B cell (primary cell): ENCODE results near the gene NLGN1. TPM values are rescaled to one million over a fixed set of nuclear protein-coding genes. Genes with fewer than 3 reads are reported as not detected.

Experiments
- ATAC-seq: fragments of 200-7000 bp; cut with Tn5 transposase; one replicate; pipeline ENCODE4 v1.10.0; 2021; ENCODE audit warnings: low read depth, mild to moderate bottlenecking, moderate number of reproducible peaks, moderate library complexity
- CTCF ChIA-PET: fragments of 350-600 bp; sonication (Branson Sonifier 250); formaldehyde crosslinking; loops from one replicate; lab custom pipeline; 2021; ENCODE audit warnings: antibody characterized with exemption, inconsistent platforms; lab: Charles Lee
- POLR2A ChIA-PET: fragments of 350-600 bp; sonication (Branson Sonifier 250); formaldehyde crosslinking; loops from one replicate; lab custom pipeline; 2021; ENCODE audit warnings: antibody characterized with exemption; lab: Charles Lee
- DNase-seq: peaks from one replicate; pipeline ENCODE4 v3.0.0; 2013
- H2AFZ ChIP-seq: 2 replicates; pipeline ENCODE4 v1.6.1; 2012; ENCODE audit warnings: mild to moderate bottlenecking, low read depth, low read length; ENCODE audit not compliant: insufficient read depth, poor library complexity, severe bottlenecking
- H3K27ac ChIP-seq, 2 donors: 1 replicate in 1 of 2; 2 replicates in 1 of 2; pipeline ENCODE4 v1.5.1; 2012 to 2013; ENCODE audit warnings: low read length in 2 of 2, mild to moderate bottlenecking in 2 of 2, moderate library complexity in 1 of 2
- H3K27me3 ChIP-seq, 4 experiments: fragments of 200-600 bp in 1 of 4; sonication (generic) in 1 of 4; replicated peaks in 1 of 4; 1 replicate in 2 of 4; 2 replicates in 2 of 4; pipeline versions ENCODE4 v1.6.1 to v1.7.0; 2013 to 2016; ENCODE audit warnings: low read length in 3 of 4, mild to moderate bottlenecking in 2 of 4, mixed read lengths in 1 of 4, moderate library complexity in 1 of 4; ENCODE audit not compliant: insufficient read depth in 4 of 4, control insufficient read depth in 3 of 4; ENCODE audit errors: control extremely low read depth in 1 of 4
- H3K36me3 ChIP-seq, 2 experiments: replicated peaks in 1 of 2; 1 replicate in 1 of 2; 2 replicates in 1 of 2; pipeline versions ENCODE4 v1.6.1 to v1.7.1; 2013; ENCODE audit warnings: low read length in 1 of 2; ENCODE audit not compliant: insufficient read depth in 2 of 2, control insufficient read depth in 1 of 2; ENCODE audit errors: control extremely low read depth in 1 of 2, extremely low read depth in 1 of 2
- H3K4me1 ChIP-seq, 2 donors: fragments of 200-600 bp in 1 of 2; sonication (generic) in 1 of 2; 1 replicate in 1 of 2; 2 replicates in 1 of 2; pipeline versions ENCODE4 v1.5.1 to v1.6.1; 2013 to 2017; ENCODE audit warnings: low read length in 2 of 2; ENCODE audit not compliant: control insufficient read depth in 2 of 2, insufficient read depth in 2 of 2
- H3K4me2 ChIP-seq: replicated peaks from 2 replicates; pipeline ENCODE3; 2012; ENCODE audit warnings: mild to moderate bottlenecking, low read depth, low read length; ENCODE audit not compliant: poor library complexity, severe bottlenecking
- H3K4me3 ChIP-seq, 5 experiments: fragments of 200-600 bp in 1 of 5; sonication (generic) in 1 of 5; 1 replicate in 3 of 5; 2 replicates in 2 of 5; pipeline versions ENCODE4 v1.5.1 to v1.7.0; 2011 to 2016; ENCODE audit warnings: low read length in 4 of 5, mild to moderate bottlenecking in 4 of 5, low read depth in 2 of 5, control low read depth in 1 of 5, moderate library complexity in 1 of 5; ENCODE audit not compliant: insufficient read depth in 1 of 5; ENCODE audit errors: control extremely low read depth in 1 of 5, extremely low read depth in 1 of 5
- H3K79me2 ChIP-seq: fragments of 200-600 bp; sonication (generic); one replicate; pipeline ENCODE4 v1.6.0; 2016; ENCODE audit warnings: low read length; ENCODE audit not compliant: control insufficient read depth, insufficient read depth
- H3K9ac ChIP-seq: fragments of 200-600 bp; sonication (generic); 2 replicates; pipeline ENCODE4 v1.6.1; 2017; ENCODE audit warnings: mild to moderate bottlenecking, low read length, moderate library complexity
- H3K9me3 ChIP-seq, 3 donors: one replicate each; pipeline versions ENCODE4 v1.6.1 to v1.7.1; 2013; ENCODE audit warnings: low read length in 2 of 3; ENCODE audit not compliant: control insufficient read depth in 2 of 3, insufficient read depth in 1 of 3; ENCODE audit errors: control extremely low read depth in 1 of 3
- H4K20me1 ChIP-seq: 2 replicates; pipeline ENCODE4 v1.6.0; 2012; ENCODE audit warnings: mild to moderate bottlenecking, low read length; ENCODE audit not compliant: insufficient read depth, control insufficient read depth, poor library complexity, severe bottlenecking
- H3K27ac Mint-ChIP-seq: one replicate; pipeline ENCODE4 v1.8.0; 2021; ENCODE audit warnings: mixed read lengths
- H3K27me3 Mint-ChIP-seq: one replicate; pipeline ENCODE4 v1.8.0; 2021; ENCODE audit warnings: mixed read lengths
- H3K4me1 Mint-ChIP-seq: one replicate; pipeline ENCODE4 v1.8.0; 2021; ENCODE audit warnings: mixed read lengths
- H3K4me3 Mint-ChIP-seq: one replicate; pipeline ENCODE4 v1.8.0; 2021; ENCODE audit warnings: mixed read lengths
- H3K9me3 Mint-ChIP-seq: one replicate; pipeline ENCODE4 v1.8.0; 2022; ENCODE audit warnings: mixed read lengths; ENCODE audit not compliant: insufficient read depth
- CTCF ChIP-seq: fragments of 200-600 bp; IDR thresholded peaks from one replicate; pipeline ENCODE4 v1.8.0; 2022; ENCODE audit warnings: antibody characterized with exemption, mild to moderate bottlenecking
- EZH2 ChIP-seq: IDR thresholded peaks from 2 replicates; pipeline ENCODE4 v1.6.1; 2012; ENCODE audit warnings: borderline replicate concordance, low read depth, mild to moderate bottlenecking, moderate library complexity, low read length; ENCODE audit not compliant: insufficient read depth, poor library complexity, severe bottlenecking
- WGBS: methylation state at CpG from one replicate; pipeline ENCODE4 v1.1.5; 2013; ENCODE audit warnings: missing lambda C conversion rate; ENCODE audit not compliant: insufficient coverage; 5-methylcytosine and 5-hydroxymethylcytosine counted together
- intact Hi-C: fragments of 100-400 bp; cut with micrococcal nuclease; formaldehyde crosslinking; loops from one replicate; pipeline ENCODE4 v1.10.0; 2022
- polyA plus RNA-seq: library from polyadenylated mRNA; depleted of rRNA; stranded (reverse); fragments of >200 nt; gene quantifications from 2 replicates; pipeline ENCODE4 v1.2.3, GENCODE V29; 2012
- total RNA-seq, 2 donors: library from RNA; stranded (reverse); fragments of 120-200 nt in 1 of 2; gene quantifications; 1 replicate in 1 of 2; 2 replicates in 1 of 2; pipeline versions ENCODE4 v1.2.3 to v1.2.4, GENCODE V29; 2013 to 2022

NLGN1 gene
- total and polyA plus RNA-seq, 2 donors (not counting 1 experiment from before 2014, with no cell fraction given): not detected

DNA sequence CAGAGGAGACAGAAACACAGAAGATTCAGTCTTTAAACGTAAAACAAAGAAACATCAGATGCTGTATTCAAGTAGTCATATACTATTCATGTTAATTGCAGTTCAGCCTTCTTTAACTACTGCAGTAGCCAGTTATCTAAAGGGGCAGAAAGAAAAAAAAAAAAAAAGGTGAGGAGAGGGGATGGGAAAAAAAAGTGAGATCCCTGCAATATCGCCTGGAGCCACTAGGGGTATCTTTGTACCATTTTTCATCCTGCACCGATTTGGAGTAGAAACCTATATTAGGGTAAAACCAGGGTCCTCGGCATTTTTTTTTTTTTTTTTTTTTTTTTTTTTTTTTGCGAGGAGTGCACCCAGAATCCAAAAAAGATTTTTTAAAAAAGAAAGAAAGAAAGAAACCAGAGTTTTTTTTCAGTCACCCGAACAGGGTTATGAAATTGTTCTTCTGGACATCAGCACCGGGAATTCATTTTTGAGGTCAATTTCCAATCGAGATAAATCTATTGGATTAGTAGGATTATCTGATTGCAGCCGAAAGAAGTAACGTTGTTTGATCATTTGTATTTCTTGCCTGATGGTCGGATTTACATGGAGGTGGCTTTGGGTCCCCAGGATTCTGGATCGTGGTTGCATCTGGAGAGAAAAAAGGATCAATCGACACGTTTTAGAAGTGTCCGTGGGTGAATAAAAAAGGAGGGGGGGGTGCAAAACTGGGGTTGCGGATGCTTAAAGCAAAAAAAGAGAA lies 186.7 kb downstream of the NLGN1 start:
- H3K4me3 ChIP-seq: no peak overlapping the region
- Mint-ChIP-seq H3K4me1 (no peaks in the 10 kb centered on the region), H3K27ac (no peak overlapping the region), H3K9me3 (no peaks in the 10 kb centered on the region), H3K4me3 (no peak overlapping the region), H3K27me3 (peaks cover 24% of the 10 kb centered on the region)
- CTCF ChIA-PET: interaction anchor here (0.7 kb wide), 2 partner anchors 8 to 363 kb away, joined by 3 to 5 read pairs; no protein-coding TSS in a partner anchor
- H3K27me3 ChIP-seq: peaks cover 0 to 7% (median 3%) of the 10 kb centered on the region in 4 experiments
- ATAC-seq (no peak), DNase-seq (no peak)
- no peaks in the 10 kb centered on the region for H4K20me1 ChIP-seq
- no peak overlapping the region for H3K27ac ChIP-seq
- TF ChIP-seq CTCF (no peak), EZH2 (no peak)
- no peaks in the 10 kb centered on the region for H3K4me1 ChIP-seq
- H3K4me2 ChIP-seq: no peak overlapping the region
- no peak overlapping the region for H2AFZ ChIP-seq
- 17% methylated on average over 11 of the region's 16 CpGs for WGBS
- H3K9ac ChIP-seq: no peak overlapping the region
- peaks cover 0 to 1% (median 1%) of the 10 kb centered on the region in 3 donors for H3K9me3 ChIP-seq
- no peaks in the 10 kb centered on the region for H3K36me3 ChIP-seq
- no peaks in the 10 kb centered on the region for H3K79me2 ChIP-seq
- POLR2A ChIA-PET: no interaction called here
- intact Hi-C loops: no loop called here
